ENCODE measurements around the gene CD163. TPM values are rescaled to one million over a fixed set of nuclear protein-coding genes. Genes with fewer than 3 reads are reported as not detected.

The CD163 gene
- total RNA-seq, result not detected in 2 replicates

DNA sequence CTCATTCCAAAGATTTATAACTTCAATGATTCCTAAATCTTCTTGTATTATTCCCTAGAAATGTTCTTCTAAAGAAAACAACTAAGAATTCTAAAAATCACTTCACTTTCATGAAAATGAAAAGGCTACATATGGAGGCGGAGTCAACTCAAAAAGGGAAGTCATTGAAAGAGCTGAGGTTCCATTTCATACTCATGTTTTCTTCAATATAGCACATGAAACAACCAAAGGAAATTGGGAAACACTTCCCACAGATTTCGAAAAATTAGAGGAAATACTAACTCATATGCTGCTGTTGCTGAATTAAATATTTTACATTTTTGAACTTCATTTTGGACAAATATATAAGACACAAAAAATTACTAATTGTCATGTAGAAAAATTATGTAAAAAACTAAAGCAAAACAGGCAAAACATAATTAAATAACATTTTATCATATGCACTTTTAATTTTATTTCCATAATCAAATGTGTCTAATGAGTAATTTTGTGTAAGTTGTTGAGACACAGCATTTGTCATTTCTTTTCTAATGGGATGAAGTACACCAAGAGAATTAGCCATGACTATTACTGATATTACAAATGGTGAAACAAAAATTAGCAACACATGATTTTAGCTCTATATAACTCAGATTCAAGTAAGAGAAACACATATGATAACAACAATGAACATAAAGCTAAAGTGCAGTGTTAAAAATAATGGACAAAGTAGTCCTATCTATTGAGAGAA is at the start of gene CD163:
CD163 (minus strand) TSS at position 92 of the 730 bp plus-strand sequence; CDS start at position 5, 87 bp downstream.

GRCh38 chr12:7444076-7444475 is 59.5 kb downstream of the CD163 start, which contains the start of gene CD163L1:
TSS of gene CD163L1 (minus strand) at chr12:7444153. CDS start at chr12:7444127, 26 bp downstream.

Other genes starting within 250 kb of the CD163 start
- not detected in 2 replicates for gene ACSM4, start 199.7 kb downstream of the CD163 start, total RNA-seq
- gene CD163L1, start 59.6 kb downstream of the CD163 start, total RNA-seq, result under 0.01 and 0.46 TPM in 2 replicates
- not detected in 2 replicates for gene APOBEC1, start 162.1 kb upstream of the CD163 start, total RNA-seq
- gene GDF3, start 192.0 kb upstream of the CD163 start, total RNA-seq, result not detected in 2 replicates
- not detected in 2 replicates for gene DPPA3, start 207.7 kb upstream of the CD163 start, total RNA-seq
- gene CLEC4C, start 243.6 kb upstream of the CD163 start, total RNA-seq, result not detected in 2 replicates

Measured in smooth muscle cell of the umbilical artery (primary cell).